GM18951 (cell line): ENCODE data around the gene ACOX3.
"Not testable (repeated sequence)": the region's sequence is repeated elsewhere in the genome, so short reads cannot be mapped to it uniquely, and the experiment has no call there.

Experiments used
- POLR2A ChIP-seq: IDR thresholded peaks from 4 replicates; pipeline ENCODE4 v1.6.1; 2011; ENCODE audit warnings: mild to moderate bottlenecking; ENCODE audit not compliant: insufficient read length, insufficient read depth; ENCODE audit errors: extremely low read depth
- in situ Hi-C: fragments of 300-500 bp; cut with MboI; formaldehyde crosslinking; loops from one replicate; pipeline ENCODE4 v1.12.0; 2022; ENCODE audit warnings: low sequenced_read_pairs, mixed read lengths, inconsistent platforms; ENCODE audit not compliant: unreplicated experiment

ACOX3 gene

DNA sequence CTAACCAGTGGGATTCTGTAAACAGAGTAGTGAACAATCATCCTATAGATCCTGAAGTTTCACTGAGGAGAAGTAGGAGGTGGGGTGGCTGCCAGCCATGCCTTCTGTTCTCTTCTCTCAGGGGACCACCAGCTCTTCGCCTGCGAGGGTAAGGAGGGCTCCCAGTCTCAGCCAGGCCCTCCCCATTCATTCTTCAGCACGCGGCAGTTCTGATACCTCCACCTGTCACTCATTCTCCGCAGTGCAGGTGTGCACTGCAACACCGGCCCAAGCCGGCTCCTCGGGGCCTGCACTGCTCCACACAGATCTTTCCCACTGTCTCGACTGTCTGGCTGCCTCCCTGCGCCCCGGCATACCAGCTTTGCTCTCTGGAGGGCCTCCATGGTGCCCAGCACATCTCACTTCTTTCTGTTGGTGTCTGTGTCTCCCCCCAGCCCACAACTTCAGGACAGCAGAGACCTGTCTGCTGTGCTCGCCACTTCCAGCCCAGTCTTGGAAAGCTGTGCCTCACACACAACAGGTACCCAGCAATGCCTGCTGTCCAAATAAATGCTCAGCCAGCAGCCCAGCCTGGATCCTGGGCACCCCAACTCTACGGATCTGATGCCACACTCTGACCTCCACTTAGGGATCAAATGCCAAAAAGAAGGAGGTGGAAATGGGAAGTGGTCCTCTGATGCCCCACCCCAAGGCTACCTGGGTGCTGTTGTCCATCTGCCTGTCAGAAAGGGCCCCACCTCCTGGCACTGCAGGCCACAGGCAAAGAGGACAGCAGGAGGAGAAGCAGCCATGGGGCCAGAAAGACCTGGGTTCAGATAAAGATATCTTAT is 29.0 kb downstream of the ACOX3 start:
- TF ChIP-seq POLR2A, result no peak

DNA sequence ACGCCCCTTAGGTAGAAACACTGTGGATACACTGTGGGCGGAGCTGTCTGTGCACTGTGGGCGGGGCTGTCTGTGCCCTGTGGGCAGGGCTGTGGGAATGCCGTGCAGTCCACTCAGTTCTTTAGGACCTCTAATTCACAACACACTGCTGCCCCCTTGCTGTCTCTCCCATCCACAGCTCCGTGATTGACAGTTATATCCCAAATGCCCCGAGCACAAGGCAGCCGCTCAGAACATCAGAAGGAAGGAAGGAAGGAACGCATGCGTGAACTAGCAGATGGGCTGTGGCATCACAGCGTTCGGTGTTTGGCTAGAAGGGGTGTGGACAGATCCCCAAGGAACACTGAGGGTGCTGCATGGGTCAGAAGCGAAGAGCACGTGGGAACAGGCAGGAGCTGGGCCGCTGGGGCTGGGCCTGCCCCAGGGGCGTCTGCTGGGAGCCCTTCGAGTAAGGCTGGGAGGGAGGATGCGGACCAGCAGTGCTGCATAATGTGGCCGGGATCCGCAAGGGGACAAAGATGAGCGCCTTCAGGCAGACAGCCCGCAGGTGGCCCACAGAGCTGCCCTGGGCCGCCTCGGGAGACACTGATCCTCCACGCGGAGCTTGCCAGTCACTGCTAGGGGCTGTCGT is 29.8 kb downstream of the ACOX3 start:
- TF ChIP-seq POLR2A, result no peak
- in situ Hi-C loops, result no loop called here

More for the DNA sequence above, 29.0 kb downstream of the ACOX3 start:
- in situ Hi-C loops, result no loop called here

DNA sequence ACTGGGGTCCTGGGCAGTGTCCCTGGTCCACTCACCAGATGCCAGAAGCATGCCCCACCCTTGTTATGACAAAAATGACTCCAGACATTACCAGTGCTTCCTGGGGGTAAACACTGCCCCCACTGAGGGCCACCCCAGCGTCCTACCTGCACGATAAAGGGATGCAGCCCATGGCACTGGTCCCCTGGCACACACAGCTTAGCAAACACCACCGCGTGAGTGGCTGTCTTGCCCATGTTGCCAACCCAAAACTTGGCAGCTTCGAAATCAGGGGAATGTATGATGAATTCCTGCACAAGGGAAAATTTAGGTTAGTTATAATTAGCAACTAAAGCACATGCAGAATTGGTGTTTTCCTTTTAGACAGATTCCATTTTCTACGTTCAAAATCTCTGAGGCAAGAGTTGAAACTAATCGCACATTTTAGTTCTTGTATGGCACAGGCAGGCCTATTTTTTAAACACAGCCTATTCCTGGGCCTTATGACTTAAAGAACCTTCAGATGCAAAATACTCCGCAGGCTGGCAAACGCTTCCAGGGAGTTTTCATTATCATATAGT is 30.4 kb downstream of the ACOX3 start:
- in situ Hi-C loops, result no loop called here
- no peak for TF ChIP-seq POLR2A

DNA sequence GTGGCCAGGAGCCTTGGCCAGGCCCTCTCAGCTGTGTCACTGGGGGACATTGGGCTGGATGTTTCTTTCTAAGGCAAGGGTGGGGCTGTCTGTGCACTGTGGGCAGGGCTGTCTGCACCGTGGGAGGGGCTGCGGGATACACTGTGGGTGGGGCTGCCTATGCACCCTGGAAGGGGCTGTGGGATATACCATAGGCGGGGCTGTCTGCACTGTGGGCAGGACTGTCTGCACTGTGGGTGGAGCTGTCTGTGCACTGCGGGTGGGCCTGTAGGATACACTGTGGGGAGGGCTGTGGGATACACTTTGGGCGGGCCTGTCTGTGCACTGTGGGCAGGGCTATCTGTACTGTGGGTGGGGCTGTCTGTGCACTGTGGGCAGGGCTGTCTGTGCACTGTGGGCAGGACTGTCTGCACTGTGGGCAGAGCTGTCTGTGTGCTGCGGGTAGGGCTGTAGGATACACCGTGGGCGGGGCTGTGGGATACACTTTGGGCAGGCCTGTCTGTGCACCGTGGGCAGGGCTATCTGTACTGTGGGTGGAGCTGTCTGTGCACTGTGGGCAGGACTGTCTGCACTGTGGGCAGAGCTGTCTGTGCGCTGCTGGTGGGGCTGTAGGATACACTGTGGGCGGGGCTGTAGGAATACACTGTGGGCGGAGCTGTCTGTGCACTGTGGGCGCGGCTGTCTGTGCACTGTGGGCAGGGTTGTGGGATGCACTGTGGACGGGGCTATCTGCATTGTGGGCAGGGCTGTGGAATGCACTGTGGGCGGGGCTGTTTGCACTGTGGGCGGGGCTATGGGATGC is 31.1 kb downstream of the ACOX3 start:
- in situ Hi-C loops, result no loop called here
- no peak for TF ChIP-seq POLR2A

DNA sequence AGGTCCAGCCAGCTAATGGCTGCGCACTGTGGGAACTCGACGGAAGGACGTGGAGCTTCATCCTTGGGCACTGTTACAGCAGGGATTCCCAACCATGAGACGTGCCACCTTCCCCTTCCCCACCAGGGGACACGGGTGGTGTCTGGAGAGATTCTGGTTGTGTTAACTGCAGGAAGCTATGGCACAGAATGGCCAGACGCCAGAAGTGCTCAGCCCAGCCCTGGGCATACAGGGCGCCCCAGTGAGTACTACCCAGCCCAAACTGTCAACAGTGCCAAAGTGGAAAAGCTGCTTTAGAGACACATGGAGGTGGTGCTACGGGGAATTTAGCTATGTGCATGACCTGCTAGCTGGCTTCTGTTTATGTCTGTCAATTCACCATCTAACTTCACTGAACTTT is 32.8 kb downstream of the ACOX3 start:
- in situ Hi-C loops, result no loop called here
- no peak for TF ChIP-seq POLR2A

DNA sequence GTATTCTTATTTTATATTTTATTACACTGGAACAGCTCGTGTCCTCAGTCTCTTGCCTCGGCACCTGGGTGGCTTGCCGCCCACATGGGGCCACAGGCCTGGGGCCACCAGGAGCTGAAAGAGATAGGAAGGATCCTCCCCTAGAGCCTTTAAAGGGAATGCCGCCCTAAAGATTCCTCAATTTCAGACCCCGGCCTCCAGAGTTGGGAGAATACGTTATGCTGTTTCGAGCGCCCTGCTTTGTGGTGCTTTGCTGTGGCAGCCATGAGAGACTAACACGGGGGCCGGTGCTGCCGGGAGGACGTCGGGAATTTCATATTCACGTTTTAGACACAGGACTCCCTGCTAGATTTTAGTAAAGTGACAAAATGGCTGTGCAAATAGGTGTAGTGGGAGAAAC is 33.2 kb downstream of the ACOX3 start:
- no peak for TF ChIP-seq POLR2A
- in situ Hi-C loops, result no loop called here

DNA sequence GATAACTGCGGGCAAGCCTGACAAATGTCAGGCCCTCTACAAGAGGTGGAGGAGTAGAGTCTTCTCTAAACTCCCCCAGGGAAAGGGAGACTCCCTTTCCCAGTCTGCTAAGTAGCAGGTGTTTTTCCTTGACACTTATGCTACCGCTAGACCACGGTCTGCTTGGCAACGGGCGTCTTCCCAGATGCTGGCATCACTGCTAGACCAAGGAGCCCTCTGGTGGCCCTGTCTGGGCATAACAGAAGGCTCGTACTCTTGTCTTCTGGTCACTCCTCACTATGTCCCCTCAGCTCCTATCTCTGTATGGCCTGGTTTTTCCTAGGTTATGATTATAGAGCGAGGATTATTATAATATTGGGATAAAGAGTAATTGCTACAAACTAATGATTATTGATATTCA is 33.6 kb downstream of the ACOX3 start:
- in situ Hi-C loops, result not testable (repeated sequence)

DNA sequence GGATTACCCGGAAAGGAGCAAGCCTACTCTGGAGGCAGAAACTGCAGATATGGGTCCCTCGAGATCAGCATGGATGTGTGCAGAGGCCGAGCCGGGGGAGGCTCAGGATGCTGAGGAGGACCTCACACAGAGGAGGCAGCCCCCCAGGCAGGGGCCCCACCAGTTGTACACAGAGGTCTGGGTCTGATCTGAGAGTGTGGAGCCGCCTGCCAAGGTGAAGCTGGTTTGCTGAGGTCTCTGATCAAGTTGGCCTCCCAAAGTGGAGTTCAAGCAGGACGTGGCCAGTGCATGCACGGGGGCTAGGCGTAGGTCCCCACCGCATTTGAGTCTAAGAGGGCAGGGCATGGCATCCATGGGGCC is 35.0 kb downstream of the ACOX3 start:
- in situ Hi-C loops, result no loop called here
- TF ChIP-seq POLR2A, result no peak

DNA sequence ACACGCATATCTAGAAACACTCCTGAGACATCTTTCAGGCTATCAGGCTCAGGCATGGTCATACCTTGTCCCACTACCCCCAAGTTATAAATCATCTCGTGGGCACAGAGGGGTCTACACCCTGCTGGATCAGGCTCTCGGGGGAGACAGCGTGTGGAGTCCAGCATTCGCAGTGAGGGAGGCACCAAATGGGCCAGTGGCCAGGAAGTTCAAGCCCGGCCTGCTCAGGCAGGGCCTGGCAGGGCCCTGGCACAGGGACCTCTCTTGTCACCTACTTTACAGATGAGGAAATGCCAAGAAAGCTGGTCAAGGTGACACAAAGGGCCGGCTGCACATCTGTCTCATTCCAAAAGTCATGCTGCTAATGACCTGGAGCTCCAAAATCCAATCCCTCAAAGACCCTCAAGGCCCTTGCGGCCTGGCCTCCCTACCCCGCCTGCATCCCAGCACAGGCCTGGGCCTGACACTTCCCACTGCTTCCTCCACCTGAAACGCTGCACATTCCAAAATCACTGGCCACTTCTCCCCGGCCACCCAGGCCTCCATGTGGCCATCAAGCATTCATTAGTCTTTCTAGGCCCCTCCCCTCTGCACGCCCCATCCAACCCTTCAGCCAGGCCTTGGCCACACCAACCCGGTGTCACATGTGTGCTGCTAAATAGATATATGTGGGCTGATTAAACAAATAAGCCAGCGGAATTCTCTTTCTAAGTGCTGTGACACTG is 35.6 kb downstream of the ACOX3 start:
- TF ChIP-seq POLR2A, result no peak
- in situ Hi-C loops, result loop anchor here (5.0 kb wide), 1 partner anchor 163 kb away; no protein-coding TSS in a partner anchor

DNA sequence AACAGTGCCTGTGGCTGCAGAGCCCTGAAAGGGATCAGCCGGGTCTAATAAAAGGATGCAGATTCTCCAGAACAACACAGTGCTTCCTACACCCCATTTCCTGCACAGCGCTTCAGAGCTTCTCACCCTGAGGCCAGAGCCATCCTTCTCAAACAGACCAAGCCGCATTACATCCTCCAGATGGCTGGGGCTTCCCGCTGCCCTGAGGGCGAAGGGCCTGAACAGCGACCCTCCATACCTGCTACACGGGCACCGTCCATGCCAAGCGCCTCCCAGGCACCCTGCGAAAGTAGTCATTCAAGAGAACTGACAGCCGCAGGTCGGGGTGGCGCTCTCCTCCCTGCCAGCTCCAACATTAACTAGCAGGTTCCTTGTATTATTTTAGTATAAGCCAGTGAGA is 36.5 kb downstream of the ACOX3 start:
- in situ Hi-C loops, result loop anchor here (5.0 kb wide), 1 partner anchor 162 kb away; no protein-coding TSS in a partner anchor
- no peak for TF ChIP-seq POLR2A

DNA sequence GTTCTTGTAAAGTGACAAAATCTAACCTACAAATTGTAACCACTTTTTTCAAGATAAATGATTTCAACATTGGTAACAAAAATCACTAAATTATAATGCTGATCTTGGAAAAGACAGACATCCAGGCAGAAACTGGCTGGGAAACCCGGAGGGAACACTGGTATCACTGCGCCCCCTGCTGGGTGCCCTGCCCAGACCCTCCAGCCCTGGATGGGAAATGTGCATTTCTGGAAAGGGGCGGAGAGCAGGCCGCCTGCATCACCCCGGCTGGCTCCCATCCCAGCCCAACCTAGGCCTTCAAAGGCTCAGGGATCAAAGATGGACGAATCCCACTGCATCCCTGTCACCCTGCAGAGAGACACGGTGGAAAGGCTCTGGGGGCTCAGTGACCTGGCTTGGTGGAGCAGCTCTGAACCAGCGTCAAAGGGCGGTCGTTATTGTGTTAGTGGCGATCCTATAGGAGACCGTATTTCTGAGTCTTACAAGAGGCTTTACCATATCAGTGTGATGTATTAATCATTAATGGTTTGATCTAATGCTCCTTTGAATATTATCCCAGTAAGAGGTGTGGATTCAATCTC is 37.3 kb downstream of the ACOX3 start:
- in situ Hi-C loops, result loop anchor here (5.0 kb wide), 1 partner anchor 161 kb away; no protein-coding TSS in a partner anchor
- no peak for TF ChIP-seq POLR2A

DNA sequence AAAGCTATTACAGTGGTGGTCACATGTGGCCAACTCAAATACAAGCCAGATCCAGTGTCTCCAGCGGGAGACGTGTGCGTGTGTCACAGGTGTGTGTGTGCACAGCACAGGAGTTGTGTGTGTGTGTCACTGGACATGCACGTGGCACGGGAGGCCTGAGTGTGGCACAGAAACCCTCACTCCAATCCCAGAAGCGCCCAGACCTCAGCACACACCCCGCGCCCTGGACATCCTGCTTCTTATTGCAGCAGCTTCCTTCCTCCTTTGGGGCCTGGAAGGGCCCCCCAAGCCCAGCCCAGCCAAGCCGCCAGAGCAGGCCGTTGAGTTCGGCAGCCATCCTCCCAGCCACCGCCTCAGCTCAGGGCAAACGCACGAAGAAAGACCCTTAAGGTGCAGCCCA is 37.9 kb downstream of the ACOX3 start:
- no peak for TF ChIP-seq POLR2A
- in situ Hi-C loops, result loop anchor here (5.0 kb wide), 1 partner anchor 160 kb away; no protein-coding TSS in a partner anchor

DNA sequence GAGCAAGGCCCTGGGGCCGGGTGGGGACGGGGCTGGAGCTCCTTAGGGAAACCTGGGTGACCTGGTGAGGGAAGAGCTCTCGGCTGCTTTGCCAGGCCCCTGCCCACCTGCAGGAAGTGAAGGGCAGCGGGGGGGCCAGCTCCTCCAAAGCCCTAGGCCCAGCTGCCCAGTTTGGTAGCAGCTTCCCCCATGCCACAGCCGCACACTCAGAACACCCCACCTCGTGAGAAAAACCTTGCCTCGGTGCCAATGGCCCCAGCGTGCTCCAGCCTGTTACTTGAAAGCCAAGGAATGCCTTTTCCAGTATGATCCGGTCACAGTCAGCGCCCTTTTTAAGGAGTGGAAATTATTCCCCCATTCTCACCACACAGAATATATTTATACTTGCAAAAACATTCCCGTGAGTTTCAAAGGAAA is 38.3 kb downstream of the ACOX3 start:
- in situ Hi-C loops, result loop anchor here (5.0 kb wide), 1 partner anchor 160 kb away; no protein-coding TSS in a partner anchor
- TF ChIP-seq POLR2A, result no peak
